GM19324 (cell line): ENCODE data around the gene CYRIA.

Experiments used
- ATAC-seq: cut with Tn5 transposase; IDR thresholded peaks from one replicate; pipeline ENCODE4 v1.9.1; 2021; ENCODE audit warnings: mild to moderate bottlenecking, moderate library complexity; ENCODE audit not compliant: unreplicated experiment, low FRiP score

Gene CYRIA

GRCh38 chr2:16665748-16666448, at the start of gene CYRIA:
Gene CYRIA (minus strand): TSS chr2:16665834. CDS start chr2:16588119, 77,715 bp downstream.
- ATAC-seq: peak; percentile 73

GRCh38 chr2:16713011-16713423, 47.4 kb upstream of the CYRIA start:
- ATAC-seq: peak; percentile 70

GRCh38 chr2:16709769-16710168, 44.1 kb upstream of the CYRIA start:
- no peak for ATAC-seq

- no peak for ATAC-seq
Measured at GRCh38 chr2:16708173-16708572, 42.5 kb upstream of the CYRIA start.

- ATAC-seq: no peak
Measured at GRCh38 chr2:16707014-16707623, 41.5 kb upstream of the CYRIA start.

GRCh38 chr2:16700551-16701259, 35.1 kb upstream of the CYRIA start:
- ATAC-seq: no peak

GRCh38 chr2:16693854-16694253, 28.2 kb upstream of the CYRIA start:
- ATAC-seq: no peak

- ATAC-seq: no peak
Measured at GRCh38 chr2:16691261-16691660, 25.6 kb upstream of the CYRIA start.

- ATAC-seq: no peak
Measured at GRCh38 chr2:16687955-16688354, 22.3 kb upstream of the CYRIA start.

- no peak for ATAC-seq
Measured at GRCh38 chr2:16687222-16687621, 21.6 kb upstream of the CYRIA start.

GRCh38 chr2:16686641-16687040, 21.0 kb upstream of the CYRIA start:
- no peak for ATAC-seq

GRCh38 chr2:16685340-16685715, 19.7 kb upstream of the CYRIA start:
- no peak for ATAC-seq

GRCh38 chr2:16684676-16685339, 19.2 kb upstream of the CYRIA start:
- ATAC-seq: no peak

GRCh38 chr2:16683576-16683975, 17.9 kb upstream of the CYRIA start:
- ATAC-seq: no peak

GRCh38 chr2:16682431-16683118, 16.9 kb upstream of the CYRIA start:
- no peak for ATAC-seq

GRCh38 chr2:16680781-16681180, 15.1 kb upstream of the CYRIA start:
- ATAC-seq: no peak

GRCh38 chr2:16680304-16680703, 14.7 kb upstream of the CYRIA start:
- no peak for ATAC-seq

- no peak for ATAC-seq
Measured at GRCh38 chr2:16678964-16679363, 13.3 kb upstream of the CYRIA start.

- ATAC-seq: no peak
Measured at GRCh38 chr2:16677875-16678274, 12.2 kb upstream of the CYRIA start.

- ATAC-seq: no peak
Measured at GRCh38 chr2:16675781-16676180, 10.1 kb upstream of the CYRIA start.

- ATAC-seq: no peak
Measured at GRCh38 chr2:16674154-16674553, 8.5 kb upstream of the CYRIA start.
